ENCODE measurements around the gene MTG2. TPM values are rescaled to one million over a fixed set of nuclear protein-coding genes. Genes with fewer than 3 reads are reported as not detected.
"Not testable (repeated sequence)": the region's sequence is repeated elsewhere in the genome, so short reads cannot be mapped to it uniquely, and the experiment has no call there.

MTG2 gene
- total RNA-seq, 1 donor from 2014 or later: 20.8 TPM

DNA sequence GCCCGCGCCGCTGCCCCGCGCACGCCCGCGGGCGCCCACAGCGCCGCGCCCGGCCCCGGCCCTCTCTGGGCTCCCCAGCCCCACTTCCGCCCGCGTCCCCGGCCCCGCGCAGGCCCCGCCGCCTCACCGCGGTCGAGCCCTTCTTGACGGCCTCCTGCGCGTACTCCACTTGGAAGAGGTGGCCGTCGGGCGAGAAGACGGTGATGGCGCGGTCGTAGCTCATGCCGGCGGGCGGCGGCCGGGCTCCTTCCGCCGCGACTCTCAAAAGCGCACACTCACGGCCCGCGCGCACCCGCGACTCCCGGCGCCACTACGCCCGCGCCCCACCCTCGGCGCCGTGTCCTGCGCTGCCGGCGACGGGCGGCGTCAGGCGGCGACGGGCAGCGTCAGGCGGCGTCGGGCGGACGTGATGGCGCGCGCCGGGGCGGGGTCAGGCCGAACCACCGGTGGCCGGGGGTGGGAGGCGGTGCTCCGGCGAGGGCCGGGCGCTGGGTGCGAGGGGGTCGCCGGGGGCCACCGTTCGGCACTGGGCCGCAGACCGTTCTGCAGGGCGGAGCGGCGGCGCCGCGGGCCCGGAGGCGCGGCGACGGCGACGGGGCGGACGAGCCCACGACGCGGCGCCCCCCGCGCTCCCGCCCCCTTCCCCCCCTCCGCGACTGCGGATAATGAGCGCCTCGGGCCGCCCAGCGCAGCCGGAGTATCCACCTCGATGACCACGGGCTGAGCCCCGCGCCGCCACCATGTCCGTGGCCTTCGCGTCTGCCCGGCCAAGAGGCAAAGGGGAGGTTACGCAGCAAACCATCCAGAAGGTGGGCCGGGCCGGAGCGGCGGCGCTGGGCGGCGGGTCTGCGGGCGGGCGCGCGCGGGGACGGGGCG, 39.5 kb upstream of the MTG2 start, which contains the start of the genes PSMA7 and SS18L1:
PSMA7 (minus strand) TSS at position 314 of the 876 bp plus-strand sequence; CDS start at position 223, 91 bp downstream.
SS18L1 (plus strand) TSS at position 689 of the 876 bp plus-strand sequence; CDS start at position 741, 52 bp downstream.
- intact Hi-C loops (cut with DNase I): no loop called here
- ATAC-seq (ENCODE audit: poor library complexity) (peak; percentile 95), DNase-seq (peak; percentile 91)

- DNase-seq (peak; percentile 79), ATAC-seq (ENCODE audit: poor library complexity) (peak; percentile 45)
- intact Hi-C loops (cut with DNase I): no loop called here
Observed at GRCh38 chr20:62143957-62144825, 38.6 kb upstream of the MTG2 start.

DNA sequence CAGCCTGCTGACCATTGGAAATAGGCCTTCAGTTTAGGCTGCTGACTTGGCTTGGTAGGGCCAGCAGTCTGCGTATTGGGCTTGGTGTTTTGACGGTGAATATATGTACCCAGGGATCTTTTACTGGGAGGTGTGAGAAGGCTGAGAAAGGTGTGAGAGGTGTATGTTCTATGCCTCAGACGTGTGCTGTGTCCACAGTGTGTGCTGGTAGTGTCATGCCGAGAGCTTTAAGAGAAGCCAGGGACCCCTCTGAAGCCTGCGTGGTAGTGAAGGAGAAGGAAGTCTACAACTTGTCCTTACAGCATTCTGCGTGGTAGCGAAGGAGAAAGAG, 37.2 kb upstream of the MTG2 start:
- DNase-seq (no peak), ATAC-seq (ENCODE audit: poor library complexity) (no peak)
- intact Hi-C loops (cut with DNase I): no loop called here

GRCh38 chr20:62146019-62146755, 36.6 kb upstream of the MTG2 start:
- DNase-seq: no peak
- ATAC-seq (ENCODE audit: poor library complexity): no peak
- intact Hi-C loops (cut with DNase I): no loop called here

GRCh38 chr20:62147125-62147524, 35.7 kb upstream of the MTG2 start:
- no peak for ATAC-seq (ENCODE audit: poor library complexity)
- intact Hi-C loops (cut with DNase I): no loop called here
- DNase-seq: no peak

GRCh38 chr20:62147528-62147927, 35.3 kb upstream of the MTG2 start:
- DNase-seq (no peak), ATAC-seq (ENCODE audit: poor library complexity) (no peak)
- intact Hi-C loops (cut with DNase I): no loop called here

DNA sequence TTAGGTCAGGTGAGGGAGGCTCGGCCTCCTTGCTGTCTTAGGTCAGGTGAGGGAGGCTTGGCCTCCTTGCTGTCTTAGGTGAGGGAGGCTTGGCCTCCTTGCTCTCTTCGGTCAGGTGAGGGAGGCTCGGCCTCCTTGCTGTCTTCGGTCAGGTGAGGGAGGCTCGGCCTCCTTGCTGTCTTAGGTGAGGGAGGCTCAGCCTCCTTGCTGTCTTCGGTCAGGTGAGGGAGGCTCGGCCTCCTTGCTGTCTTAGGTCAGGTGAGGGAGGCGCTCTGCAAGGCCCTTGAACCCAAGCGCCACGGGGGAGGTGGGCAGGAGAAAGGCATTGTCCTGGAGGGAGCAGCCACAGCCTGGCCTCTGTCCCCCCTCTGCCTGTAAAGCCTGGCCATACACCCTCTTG, 34.4 kb upstream of the MTG2 start:
- DNase-seq; intact Hi-C loops (cut with DNase I); ATAC-seq (ENCODE audit: poor library complexity): not testable (repeated sequence)

GRCh38 chr20:62148908-62149314, 33.9 kb upstream of the MTG2 start:
- DNase-seq: no peak
- intact Hi-C loops (cut with DNase I): no loop called here

GRCh38 chr20:62149532-62150309, 33.1 kb upstream of the MTG2 start:
- intact Hi-C loops (cut with DNase I): no loop called here
- ATAC-seq (ENCODE audit: poor library complexity) (no peak), DNase-seq (no peak)

More at GRCh38 chr20:62148908-62149314, 33.9 kb upstream of the MTG2 start:
- no peak for ATAC-seq (ENCODE audit: poor library complexity)

DNA sequence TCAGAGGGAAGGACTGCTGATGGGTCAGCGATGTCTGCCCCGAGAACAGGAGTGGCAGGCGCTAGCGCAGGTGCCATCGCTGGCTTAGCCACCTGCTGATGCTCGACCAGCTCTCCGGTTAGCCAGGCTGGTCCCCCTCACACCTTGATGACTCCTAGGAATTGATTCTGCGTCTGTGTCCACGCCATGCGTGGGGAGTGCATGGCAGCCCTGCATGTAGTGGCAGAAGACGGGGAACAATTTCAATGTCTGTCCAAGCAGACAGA, 32.6 kb upstream of the MTG2 start:
- no peak for ATAC-seq (ENCODE audit: poor library complexity)
- intact Hi-C loops (cut with DNase I): no loop called here
- no peak for DNase-seq

DNA sequence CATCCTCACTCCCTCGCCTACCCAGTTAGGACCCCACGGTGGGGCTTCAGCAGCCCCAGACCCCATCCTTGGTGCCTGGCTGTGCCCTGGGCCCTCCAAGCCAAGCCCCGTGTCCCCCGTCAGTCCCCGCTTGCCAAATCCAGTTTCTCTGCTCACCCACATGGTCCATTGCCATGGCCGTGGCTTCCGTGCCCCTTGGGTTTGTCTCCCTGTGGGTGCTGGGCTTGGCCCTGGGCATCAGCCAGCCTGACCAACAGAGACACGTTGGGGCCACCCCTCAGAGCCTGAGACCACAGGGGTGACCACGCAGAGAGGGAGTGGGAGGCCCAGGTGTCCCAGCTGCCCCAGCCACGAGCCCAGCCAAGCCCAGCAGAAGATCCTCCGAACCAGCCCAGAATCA, 31.6 kb upstream of the MTG2 start:
- no peak for DNase-seq
- no peak for ATAC-seq (ENCODE audit: poor library complexity)
- intact Hi-C loops (cut with DNase I): no loop called here

GRCh38 chr20:62151835-62152364, 30.9 kb upstream of the MTG2 start:
- no peak for DNase-seq
- intact Hi-C loops (cut with DNase I): no loop called here
- ATAC-seq (ENCODE audit: poor library complexity): no peak

GRCh38 chr20:62155428-62156253, 27.2 kb upstream of the MTG2 start:
- intact Hi-C loops (cut with DNase I): loop anchor here (5.0 kb wide), 1 partner anchor 143 kb away; no protein-coding TSS in a partner anchor
- DNase-seq (no peak), ATAC-seq (ENCODE audit: poor library complexity) (no peak)

DNA sequence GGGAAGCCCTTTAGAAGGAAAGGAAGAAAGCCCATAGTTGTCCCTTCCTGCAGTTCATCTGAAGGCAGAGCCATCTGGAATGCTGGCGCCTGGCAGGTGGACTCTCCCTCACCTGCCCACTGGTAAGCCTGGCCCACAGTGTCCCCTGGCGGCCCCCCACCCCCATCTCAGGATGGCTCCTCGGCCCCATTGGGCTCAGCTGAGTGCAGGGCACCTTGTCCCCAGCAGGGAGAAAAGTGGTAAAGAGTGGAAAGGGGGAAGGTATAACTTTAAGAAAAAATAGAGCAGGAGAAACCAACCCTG, 26.6 kb upstream of the MTG2 start:
- intact Hi-C loops (cut with DNase I): loop anchor here (5.0 kb wide), 1 partner anchor 144 kb away; no protein-coding TSS in a partner anchor
- ATAC-seq (ENCODE audit: poor library complexity) (no peak), DNase-seq (no peak)

DNA sequence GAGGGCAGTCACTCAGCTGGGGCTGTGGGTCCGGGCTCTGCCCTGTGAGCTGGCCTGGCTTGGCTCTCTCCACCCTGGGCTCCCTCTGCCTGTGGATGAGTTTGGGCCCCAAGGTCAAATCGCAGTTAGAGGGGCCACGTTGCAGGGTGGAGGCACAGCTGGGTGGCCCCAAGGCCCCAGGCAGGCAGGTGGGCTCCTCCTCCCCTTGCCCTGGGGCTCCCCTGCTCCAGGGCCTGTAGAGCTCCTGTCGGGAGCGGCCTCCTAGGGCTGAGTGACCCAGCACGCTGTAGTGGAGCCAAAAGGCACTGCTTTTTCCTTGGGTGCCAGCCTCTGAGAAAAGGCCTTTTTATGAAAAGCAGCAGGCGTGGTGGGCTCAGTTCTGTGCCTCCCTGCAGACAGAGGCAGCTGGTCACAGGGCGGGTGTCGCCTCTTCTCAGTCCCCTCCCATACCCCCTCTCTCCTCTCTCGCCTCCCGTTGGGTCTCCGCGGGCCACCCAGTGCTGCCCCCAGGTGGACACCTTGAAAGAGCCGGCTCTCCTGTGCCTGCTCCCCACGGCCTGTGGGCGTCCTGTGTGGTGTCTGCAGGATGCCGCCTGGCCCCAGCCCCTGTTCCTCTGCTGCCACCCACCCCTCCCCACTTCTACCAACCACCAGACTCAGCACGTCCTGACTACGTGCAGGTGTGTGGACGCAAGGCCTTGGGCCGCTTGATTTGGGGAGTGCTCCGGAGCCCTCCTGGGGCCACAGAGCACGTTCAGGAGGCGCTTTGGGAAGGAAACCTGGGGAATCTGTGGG, 26.0 kb upstream of the MTG2 start:
- DNase-seq (peak; percentile 77), ATAC-seq (ENCODE audit: poor library complexity) (peak; percentile 89)
- intact Hi-C loops (cut with DNase I): loop anchor here (5.0 kb wide), 1 partner anchor 144 kb away; no protein-coding TSS in a partner anchor

- ATAC-seq (ENCODE audit: poor library complexity): no peak
- DNase-seq: no peak
- intact Hi-C loops (cut with DNase I): loop anchor here (5.0 kb wide), 1 partner anchor 145 kb away; no protein-coding TSS in a partner anchor
Observed at GRCh38 chr20:62157387-62158087, 25.3 kb upstream of the MTG2 start.

All from Right ventricle myocardium superior (tissue), 1 donor.